ENCODE results near the gene MAMLD1. TPM values are rescaled to one million over a fixed set of nuclear protein-coding genes. Genes with fewer than 3 reads are reported as not detected.

Gene MAMLD1
- total RNA-seq, 1 experiment from 2014 or later, result 0.48 TPM

DNA sequence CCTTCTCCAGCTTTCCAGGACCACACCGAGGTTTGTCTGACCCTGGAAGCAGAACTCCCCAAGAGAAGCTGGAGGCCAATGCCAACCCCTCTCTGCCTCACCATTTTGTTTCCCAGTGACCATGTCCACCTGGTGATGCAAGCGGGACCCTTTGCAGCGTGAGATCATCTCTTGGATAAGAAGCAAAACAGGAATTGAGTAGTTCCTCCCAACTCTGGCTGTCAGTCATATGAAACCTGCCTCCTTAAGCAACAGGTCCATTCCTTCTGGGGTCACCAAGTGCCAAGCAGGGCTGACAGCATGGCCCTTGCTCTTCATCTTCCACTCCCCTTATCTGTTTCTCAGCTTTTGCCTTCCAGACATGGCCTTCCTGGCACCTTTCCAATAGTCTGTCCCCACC lies 164.0 kb downstream of the MAMLD1 start:
- H3K4me1 ChIP-seq (ENCODE audit: insufficient read depth, low read length), result no peaks in the 10 kb centered on the region
- no peaks in the 10 kb centered on the region for H3K79me2 ChIP-seq (ENCODE audit: insufficient read depth, low read length)
- no peak overlapping the region for H4K5ac ChIP-seq (ENCODE audit: insufficient read length, low read depth, low read length)
- no peak overlapping the region for H3K23ac ChIP-seq (ENCODE audit: insufficient read length, low read depth, low read length)
- no peak overlapping the region for H4K8ac ChIP-seq (replicated peaks; ENCODE audit: insufficient read length, low read depth, low read length)
- H3K4ac ChIP-seq (ENCODE audit: low read depth, low read length), result no peak overlapping the region
- no peak overlapping the region for H3K18ac ChIP-seq (ENCODE audit: insufficient read length, low read depth, low read length)
- Mint-ChIP-seq H3K27me3 (ENCODE audit: low read depth) (no peaks in the 10 kb centered on the region; the same call in 1 of the 2 replicates), H3K4me3 (no peak overlapping the region), H3K36me3 (ENCODE audit: insufficient read depth in 1 of 3, low read depth in 3 of 3) (peaks cover 0 to 7% (median 0%) of the 10 kb centered on the region in 3 experiments; a peak in 4 of 7 replicates), H3K27ac (no peak overlapping the region), H3K4me1 (peaks cover 3 to 6% of the 10 kb centered on the region in 2 experiments; a peak in 2 of 4 replicates), H3K9me3 (peaks cover 77 to 80% of the 10 kb centered on the region in 2 experiments)
- H3K4me2 ChIP-seq (ENCODE audit: insufficient read depth, insufficient read length, low read length), result no peak overlapping the region
- TF ChIP-seq, protein P1, sequence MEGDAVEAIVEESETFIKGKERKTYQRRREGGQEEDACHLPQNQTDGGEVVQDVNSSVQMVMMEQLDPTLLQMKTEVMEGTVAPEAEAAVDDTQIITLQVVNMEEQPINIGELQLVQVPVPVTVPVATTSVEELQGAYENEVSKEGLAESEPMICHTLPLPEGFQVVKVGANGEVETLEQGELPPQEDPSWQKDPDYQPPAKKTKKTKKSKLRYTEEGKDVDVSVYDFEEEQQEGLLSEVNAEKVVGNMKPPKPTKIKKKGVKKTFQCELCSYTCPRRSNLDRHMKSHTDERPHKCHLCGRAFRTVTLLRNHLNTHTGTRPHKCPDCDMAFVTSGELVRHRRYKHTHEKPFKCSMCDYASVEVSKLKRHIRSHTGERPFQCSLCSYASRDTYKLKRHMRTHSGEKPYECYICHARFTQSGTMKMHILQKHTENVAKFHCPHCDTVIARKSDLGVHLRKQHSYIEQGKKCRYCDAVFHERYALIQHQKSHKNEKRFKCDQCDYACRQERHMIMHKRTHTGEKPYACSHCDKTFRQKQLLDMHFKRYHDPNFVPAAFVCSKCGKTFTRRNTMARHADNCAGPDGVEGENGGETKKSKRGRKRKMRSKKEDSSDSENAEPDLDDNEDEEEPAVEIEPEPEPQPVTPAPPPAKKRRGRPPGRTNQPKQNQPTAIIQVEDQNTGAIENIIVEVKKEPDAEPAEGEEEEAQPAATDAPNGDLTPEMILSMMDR (conservative IDR thresholded peaks at IDR 0.05), result no peak
- WGBS (ENCODE audit: extremely low coverage, insufficient read length, low lambda C conversion rate), result no CpG with 5 or more reads among the region's 3 CpGs
- no peak overlapping the region for H2AFZ ChIP-seq (ENCODE audit: low read length)
- no peak overlapping the region for H3K14ac ChIP-seq (ENCODE audit: insufficient read depth, low read length)
- no peaks in the 10 kb centered on the region for H3K79me1 ChIP-seq (ENCODE audit: insufficient read depth, low read depth, low read length, poor library complexity, severe bottlenecking)
- no peak overlapping the region for H2AK5ac ChIP-seq (ENCODE audit: insufficient read length, low read length)
- no peak overlapping the region for H2BK15ac ChIP-seq (ENCODE audit: low read depth, low read length)
- H4K91ac ChIP-seq (ENCODE audit: insufficient read length, low read depth, low read length), result no peak overlapping the region
- no peak overlapping the region for H2BK120ac ChIP-seq (ENCODE audit: low read depth, low read length, poor library complexity, severe bottlenecking)
- no peaks in the 10 kb centered on the region for H3K9me3 ChIP-seq (ENCODE audit: control insufficient read depth, low read depth, low read length)
- no peak overlapping the region for H2BK5ac ChIP-seq (ENCODE audit: insufficient read length, low read length)
- no peak overlapping the region for H3K9ac ChIP-seq (ENCODE audit: extremely low read depth, insufficient read length, low read length)
- no peak for DNase-seq
- no peaks in the 10 kb centered on the region for H4K20me1 ChIP-seq (ENCODE audit: control insufficient read depth, insufficient read depth, insufficient read length)
- no peak overlapping the region for H3T11ph ChIP-seq (ENCODE audit: low read length)
- H3K56ac ChIP-seq (ENCODE audit: insufficient read length, low read depth, low read length), result no peak overlapping the region
- no peaks in the 10 kb centered on the region for H3K27me3 ChIP-seq (ENCODE audit: insufficient read depth, low read length)
- H2BK12ac ChIP-seq (ENCODE audit: insufficient read length, low read depth, low read length), result no peak overlapping the region
- no peak overlapping the region for H2BK20ac ChIP-seq (ENCODE audit: low read depth, low read length, poor library complexity, severe bottlenecking)
- no peaks in the 10 kb centered on the region for H3K23me2 ChIP-seq (ENCODE audit: insufficient read length, low read depth, low read length, poor library complexity, severe bottlenecking)
- no peak overlapping the region for H3K27ac ChIP-seq (ENCODE audit: insufficient read length, low read depth, low read length)
